HL-60 (cell line): Measurements from ENCODE around the gene ZP3.

Source experiments
- DNase-seq, 2 experiments: peaks; one replicate each; pipeline ENCODE4 v3.0.0-alpha.2; 2010 to 2020; ENCODE audit warnings: low read depth in 1 of 2, low spot score in 1 of 2
- H3K27ac ChIP-seq: fragments of 250-450 bp; sonication (Bioruptor Pico); replicated peaks from 2 replicates; pipeline ENCODE4 v1.5.1; 2020; ENCODE audit warnings: mild to moderate bottlenecking, moderate library complexity
- H3K27me3 ChIP-seq: fragments of 250-450 bp; sonication (Bioruptor Pico); 2 replicates; pipeline ENCODE4 v1.5.1; 2021; ENCODE audit warnings: mild to moderate bottlenecking, moderate library complexity; ENCODE audit not compliant: insufficient read depth, poor library complexity, severe bottlenecking
- H3K4me3 ChIP-seq: replicated peaks from 2 replicates; pipeline ENCODE4 v1.5.1; 2011; ENCODE audit warnings: mild to moderate bottlenecking, control low read depth, low read length; ENCODE audit not compliant: insufficient read depth
- GABPA ChIP-seq: IDR thresholded peaks from 2 replicates; pipeline ENCODE4 v1.6.1; 2012; ENCODE audit warnings: low read depth
- POLR2AphosphoS5 ChIP-seq: IDR thresholded peaks from 2 replicates; pipeline ENCODE4 v1.6.1; 2012; ENCODE audit warnings: low read depth
- SPI1 ChIP-seq: IDR thresholded peaks from 2 replicates; pipeline ENCODE4 v1.6.1; 2012; ENCODE audit warnings: low read depth, mild to moderate bottlenecking, borderline replicate concordance
- TF ChIP-seq, protein P1 (sequence below): IDR thresholded peaks from 2 replicates; pipeline ENCODE4 v1.6.1; 2012; ENCODE audit warnings: low read depth; ENCODE audit not compliant: insufficient replicate concordance
- TF ChIP-seq, protein P2 (sequence below): IDR thresholded peaks from one replicate; pipeline ENCODE4 v1.5.1; 2011; ENCODE audit warnings: low read length, control low read depth, inconsistent platforms; ENCODE audit not compliant: insufficient read depth

The ZP3 gene

DNA sequence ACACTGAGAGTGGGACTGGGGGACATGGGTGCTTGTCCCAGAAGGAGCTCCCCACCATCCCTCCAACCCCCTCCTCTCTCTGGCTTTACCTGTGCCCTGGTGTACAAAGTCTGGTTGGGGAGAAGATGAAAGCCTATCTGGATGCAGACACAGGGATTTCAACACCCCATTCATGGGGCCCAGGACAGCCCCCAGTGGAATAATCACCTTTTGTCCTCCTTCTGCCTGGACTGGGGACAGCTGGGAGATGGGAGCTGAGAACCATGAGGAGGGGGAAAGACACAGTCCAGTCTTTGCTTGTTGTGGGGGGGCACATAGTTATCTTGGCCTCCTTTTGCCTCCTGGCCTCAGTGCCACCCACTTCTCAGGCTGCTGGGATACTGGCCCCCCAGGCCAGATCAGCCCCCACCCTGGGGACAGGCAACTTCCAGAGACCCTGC, 16.6 kb upstream of the ZP3 start:
- H3K4me3 ChIP-seq: no peak overlapping the region
- TF ChIP-seq, protein P1, sequence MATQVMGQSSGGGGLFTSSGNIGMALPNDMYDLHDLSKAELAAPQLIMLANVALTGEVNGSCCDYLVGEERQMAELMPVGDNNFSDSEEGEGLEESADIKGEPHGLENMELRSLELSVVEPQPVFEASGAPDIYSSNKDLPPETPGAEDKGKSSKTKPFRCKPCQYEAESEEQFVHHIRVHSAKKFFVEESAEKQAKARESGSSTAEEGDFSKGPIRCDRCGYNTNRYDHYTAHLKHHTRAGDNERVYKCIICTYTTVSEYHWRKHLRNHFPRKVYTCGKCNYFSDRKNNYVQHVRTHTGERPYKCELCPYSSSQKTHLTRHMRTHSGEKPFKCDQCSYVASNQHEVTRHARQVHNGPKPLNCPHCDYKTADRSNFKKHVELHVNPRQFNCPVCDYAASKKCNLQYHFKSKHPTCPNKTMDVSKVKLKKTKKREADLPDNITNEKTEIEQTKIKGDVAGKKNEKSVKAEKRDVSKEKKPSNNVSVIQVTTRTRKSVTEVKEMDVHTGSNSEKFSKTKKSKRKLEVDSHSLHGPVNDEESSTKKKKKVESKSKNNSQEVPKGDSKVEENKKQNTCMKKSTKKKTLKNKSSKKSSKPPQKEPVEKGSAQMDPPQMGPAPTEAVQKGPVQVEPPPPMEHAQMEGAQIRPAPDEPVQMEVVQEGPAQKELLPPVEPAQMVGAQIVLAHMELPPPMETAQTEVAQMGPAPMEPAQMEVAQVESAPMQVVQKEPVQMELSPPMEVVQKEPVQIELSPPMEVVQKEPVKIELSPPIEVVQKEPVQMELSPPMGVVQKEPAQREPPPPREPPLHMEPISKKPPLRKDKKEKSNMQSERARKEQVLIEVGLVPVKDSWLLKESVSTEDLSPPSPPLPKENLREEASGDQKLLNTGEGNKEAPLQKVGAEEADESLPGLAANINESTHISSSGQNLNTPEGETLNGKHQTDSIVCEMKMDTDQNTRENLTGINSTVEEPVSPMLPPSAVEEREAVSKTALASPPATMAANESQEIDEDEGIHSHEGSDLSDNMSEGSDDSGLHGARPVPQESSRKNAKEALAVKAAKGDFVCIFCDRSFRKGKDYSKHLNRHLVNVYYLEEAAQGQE: no peak
- TF ChIP-seq, protein P2, sequence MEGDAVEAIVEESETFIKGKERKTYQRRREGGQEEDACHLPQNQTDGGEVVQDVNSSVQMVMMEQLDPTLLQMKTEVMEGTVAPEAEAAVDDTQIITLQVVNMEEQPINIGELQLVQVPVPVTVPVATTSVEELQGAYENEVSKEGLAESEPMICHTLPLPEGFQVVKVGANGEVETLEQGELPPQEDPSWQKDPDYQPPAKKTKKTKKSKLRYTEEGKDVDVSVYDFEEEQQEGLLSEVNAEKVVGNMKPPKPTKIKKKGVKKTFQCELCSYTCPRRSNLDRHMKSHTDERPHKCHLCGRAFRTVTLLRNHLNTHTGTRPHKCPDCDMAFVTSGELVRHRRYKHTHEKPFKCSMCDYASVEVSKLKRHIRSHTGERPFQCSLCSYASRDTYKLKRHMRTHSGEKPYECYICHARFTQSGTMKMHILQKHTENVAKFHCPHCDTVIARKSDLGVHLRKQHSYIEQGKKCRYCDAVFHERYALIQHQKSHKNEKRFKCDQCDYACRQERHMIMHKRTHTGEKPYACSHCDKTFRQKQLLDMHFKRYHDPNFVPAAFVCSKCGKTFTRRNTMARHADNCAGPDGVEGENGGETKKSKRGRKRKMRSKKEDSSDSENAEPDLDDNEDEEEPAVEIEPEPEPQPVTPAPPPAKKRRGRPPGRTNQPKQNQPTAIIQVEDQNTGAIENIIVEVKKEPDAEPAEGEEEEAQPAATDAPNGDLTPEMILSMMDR: no peak
- TF ChIP-seq SPI1: no peak
- no peak for TF ChIP-seq GABPA
- TF ChIP-seq POLR2AphosphoS5: no peak
- no peak for DNase-seq
- no peaks in the 10 kb centered on the region for H3K27me3 ChIP-seq
- H3K27ac ChIP-seq: no peak overlapping the region

DNA sequence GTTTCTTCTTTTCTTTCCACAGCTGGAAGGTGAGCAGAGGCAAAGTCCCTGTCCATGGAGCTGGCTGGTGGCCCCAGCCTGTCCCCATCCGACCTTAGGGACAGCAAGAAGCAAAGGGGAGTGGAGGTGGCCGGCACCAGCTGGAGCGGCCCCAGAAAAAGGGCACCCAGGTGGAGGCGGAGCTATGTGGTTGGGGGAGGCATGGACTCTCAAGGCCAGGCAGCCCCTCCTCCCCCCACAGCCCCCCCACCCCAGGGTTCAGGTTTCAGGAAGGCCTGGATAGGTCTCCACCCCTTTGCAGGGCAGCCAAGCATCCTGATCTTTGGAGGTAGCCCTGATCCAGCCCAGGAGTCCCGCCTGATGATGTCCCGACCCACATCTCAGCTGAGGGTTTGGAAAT, 15.2 kb upstream of the ZP3 start, which contains the start of gene SSC4D:
Gene SSC4D, minus strand, starts transcription at position 161 of the 400 bp plus-strand sequence. CDS start 5,258 bp downstream, outside the sequence.
- DNase-seq: no peak
- no peak within 1 kb of the TSS for H3K4me3 ChIP-seq
- TF ChIP-seq GABPA: no peak
- TF ChIP-seq, protein P2: no peak
- TF ChIP-seq POLR2AphosphoS5: no peak
- no peak for TF ChIP-seq SPI1
- TF ChIP-seq, protein P1: no peak
- no peak within 1 kb of the TSS for H3K27ac ChIP-seq
- H3K27me3 ChIP-seq: no peaks in the 10 kb centered on the region

DNA sequence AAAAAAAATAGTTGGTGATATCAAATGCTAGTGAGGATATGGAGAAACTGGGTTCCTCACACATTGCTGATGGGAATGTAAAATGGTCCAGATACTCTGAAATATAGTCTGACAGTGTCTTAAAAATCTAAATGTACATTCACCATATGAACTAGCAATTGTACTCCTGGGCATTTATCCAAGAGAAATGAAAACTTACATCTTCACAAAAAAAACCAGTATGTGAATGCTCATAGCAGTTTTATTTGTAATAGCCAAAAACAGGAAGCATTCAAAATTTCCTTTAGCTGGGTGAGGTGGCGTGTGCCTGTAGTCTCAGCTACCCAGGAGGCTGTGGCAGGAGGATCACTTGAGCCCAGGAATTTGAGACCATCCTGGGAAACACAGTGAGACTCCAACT, 13.1 kb upstream of the ZP3 start:
- Histone ChIP-seq H3K27ac (no peak overlapping the region), H3K4me3 (no peak overlapping the region), H3K27me3 (no peaks in the 10 kb centered on the region)
- TF ChIP-seq SPI1 (no peak), GABPA (no peak)
- TF ChIP-seq, protein P1: no peak
- TF ChIP-seq, protein P2: no peak
- no peak for DNase-seq
